Measurements from ENCODE around the gene NRP1. TPM values are rescaled to one million over a fixed set of nuclear protein-coding genes. Genes with fewer than 3 reads are reported as not detected.

The NRP1 gene
- total RNA-seq, 1 experiment from 2014 or later, result 3.0 TPM

DNA sequence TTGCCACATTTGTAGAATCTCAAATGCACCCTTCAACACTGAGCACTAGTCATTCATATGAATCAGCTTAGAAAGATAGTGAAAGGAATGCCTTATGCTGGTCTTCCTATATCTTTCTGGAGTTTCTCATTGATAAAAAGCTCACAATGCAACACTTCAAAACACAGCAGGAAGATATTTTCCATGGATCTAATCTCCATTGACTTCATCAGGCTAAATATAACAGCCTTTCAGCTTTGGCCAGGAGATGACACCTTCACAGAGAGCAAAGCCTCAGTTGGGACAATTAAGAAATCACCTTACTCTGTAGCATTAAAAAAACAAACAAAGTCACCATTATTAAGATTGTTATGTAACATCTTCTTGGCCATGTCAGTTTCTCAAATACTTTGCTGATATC lies 6.7 kb downstream of the NRP1 start (continued):
- no peak for TF ChIP-seq RORB (CRISPR knock-in tag; IDR thresholded peaks at IDR 0.05)
- no peak for TF ChIP-seq ESRRA (CRISPR knock-in tag; IDR thresholded peaks at IDR 0.05; ENCODE audit: borderline replicate concordance)
- TF ChIP-seq GRHL2 (CRISPR knock-in tag; IDR thresholded peaks at IDR 0.05; ENCODE audit: insufficient replicate concordance, severe bottlenecking), result no peak
- TF ChIP-seq, protein P1, sequence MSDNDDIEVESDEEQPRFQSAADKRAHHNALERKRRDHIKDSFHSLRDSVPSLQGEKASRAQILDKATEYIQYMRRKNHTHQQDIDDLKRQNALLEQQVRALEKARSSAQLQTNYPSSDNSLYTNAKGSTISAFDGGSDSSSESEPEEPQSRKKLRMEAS (CRISPR knock-in tag; IDR thresholded peaks at IDR 0.05), result no peak

DNA sequence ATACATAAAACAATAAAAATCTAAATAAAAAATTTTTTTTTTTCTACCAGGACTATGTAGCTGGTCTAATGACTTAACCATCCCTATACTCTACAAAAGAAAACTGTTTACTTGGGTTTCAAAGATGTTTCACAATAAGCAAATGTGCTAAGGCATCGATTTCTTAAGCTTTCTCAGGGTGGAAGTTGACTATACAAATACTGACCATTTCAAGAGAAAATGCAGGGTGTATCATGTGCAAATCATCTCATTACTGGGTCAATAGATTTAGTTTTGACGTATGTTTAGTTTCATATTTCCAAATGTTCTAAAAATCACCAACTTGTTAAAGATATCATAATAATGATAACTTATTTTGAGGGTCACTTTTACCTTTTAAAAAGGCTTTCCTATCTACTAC lies 7.5 kb downstream of the NRP1 start:
- Mint-ChIP-seq H3K36me3 (no peaks in the 10 kb centered on the region), H3K4me1 (peaks cover 17% of the 10 kb centered on the region), H3K9me3 (no peaks in the 10 kb centered on the region), H3K27me3 (ENCODE audit: low read depth) (peaks cover 11% of the 10 kb centered on the region), H3K4me3 (no peak overlapping the region), H3K27ac (no peak overlapping the region)
- ChIA-PET CTCF (interaction anchor here (2.4 kb wide), 1 partner anchor 134 kb away, joined by 15 read pairs; no protein-coding TSS in a partner anchor), POLR2A (no interaction called here)
- no peak for ATAC-seq
- TF ChIP-seq, protein P2, sequence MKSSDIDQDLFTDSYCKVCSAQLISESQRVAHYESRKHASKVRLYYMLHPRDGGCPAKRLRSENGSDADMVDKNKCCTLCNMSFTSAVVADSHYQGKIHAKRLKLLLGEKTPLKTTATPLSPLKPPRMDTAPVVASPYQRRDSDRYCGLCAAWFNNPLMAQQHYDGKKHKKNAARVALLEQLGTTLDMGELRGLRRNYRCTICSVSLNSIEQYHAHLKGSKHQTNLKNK (CRISPR knock-in tag; IDR thresholded peaks at IDR 0.05), result no peak
- TF ChIP-seq, protein P3, sequence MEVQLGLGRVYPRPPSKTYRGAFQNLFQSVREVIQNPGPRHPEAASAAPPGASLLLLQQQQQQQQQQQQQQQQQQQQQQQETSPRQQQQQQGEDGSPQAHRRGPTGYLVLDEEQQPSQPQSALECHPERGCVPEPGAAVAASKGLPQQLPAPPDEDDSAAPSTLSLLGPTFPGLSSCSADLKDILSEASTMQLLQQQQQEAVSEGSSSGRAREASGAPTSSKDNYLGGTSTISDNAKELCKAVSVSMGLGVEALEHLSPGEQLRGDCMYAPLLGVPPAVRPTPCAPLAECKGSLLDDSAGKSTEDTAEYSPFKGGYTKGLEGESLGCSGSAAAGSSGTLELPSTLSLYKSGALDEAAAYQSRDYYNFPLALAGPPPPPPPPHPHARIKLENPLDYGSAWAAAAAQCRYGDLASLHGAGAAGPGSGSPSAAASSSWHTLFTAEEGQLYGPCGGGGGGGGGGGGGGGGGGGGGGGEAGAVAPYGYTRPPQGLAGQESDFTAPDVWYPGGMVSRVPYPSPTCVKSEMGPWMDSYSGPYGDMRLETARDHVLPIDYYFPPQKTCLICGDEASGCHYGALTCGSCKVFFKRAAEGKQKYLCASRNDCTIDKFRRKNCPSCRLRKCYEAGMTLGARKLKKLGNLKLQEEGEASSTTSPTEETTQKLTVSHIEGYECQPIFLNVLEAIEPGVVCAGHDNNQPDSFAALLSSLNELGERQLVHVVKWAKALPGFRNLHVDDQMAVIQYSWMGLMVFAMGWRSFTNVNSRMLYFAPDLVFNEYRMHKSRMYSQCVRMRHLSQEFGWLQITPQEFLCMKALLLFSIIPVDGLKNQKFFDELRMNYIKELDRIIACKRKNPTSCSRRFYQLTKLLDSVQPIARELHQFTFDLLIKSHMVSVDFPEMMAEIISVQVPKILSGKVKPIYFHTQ (CRISPR knock-in tag; IDR thresholded peaks at IDR 0.05), result no peak
- TF ChIP-seq, protein P4, sequence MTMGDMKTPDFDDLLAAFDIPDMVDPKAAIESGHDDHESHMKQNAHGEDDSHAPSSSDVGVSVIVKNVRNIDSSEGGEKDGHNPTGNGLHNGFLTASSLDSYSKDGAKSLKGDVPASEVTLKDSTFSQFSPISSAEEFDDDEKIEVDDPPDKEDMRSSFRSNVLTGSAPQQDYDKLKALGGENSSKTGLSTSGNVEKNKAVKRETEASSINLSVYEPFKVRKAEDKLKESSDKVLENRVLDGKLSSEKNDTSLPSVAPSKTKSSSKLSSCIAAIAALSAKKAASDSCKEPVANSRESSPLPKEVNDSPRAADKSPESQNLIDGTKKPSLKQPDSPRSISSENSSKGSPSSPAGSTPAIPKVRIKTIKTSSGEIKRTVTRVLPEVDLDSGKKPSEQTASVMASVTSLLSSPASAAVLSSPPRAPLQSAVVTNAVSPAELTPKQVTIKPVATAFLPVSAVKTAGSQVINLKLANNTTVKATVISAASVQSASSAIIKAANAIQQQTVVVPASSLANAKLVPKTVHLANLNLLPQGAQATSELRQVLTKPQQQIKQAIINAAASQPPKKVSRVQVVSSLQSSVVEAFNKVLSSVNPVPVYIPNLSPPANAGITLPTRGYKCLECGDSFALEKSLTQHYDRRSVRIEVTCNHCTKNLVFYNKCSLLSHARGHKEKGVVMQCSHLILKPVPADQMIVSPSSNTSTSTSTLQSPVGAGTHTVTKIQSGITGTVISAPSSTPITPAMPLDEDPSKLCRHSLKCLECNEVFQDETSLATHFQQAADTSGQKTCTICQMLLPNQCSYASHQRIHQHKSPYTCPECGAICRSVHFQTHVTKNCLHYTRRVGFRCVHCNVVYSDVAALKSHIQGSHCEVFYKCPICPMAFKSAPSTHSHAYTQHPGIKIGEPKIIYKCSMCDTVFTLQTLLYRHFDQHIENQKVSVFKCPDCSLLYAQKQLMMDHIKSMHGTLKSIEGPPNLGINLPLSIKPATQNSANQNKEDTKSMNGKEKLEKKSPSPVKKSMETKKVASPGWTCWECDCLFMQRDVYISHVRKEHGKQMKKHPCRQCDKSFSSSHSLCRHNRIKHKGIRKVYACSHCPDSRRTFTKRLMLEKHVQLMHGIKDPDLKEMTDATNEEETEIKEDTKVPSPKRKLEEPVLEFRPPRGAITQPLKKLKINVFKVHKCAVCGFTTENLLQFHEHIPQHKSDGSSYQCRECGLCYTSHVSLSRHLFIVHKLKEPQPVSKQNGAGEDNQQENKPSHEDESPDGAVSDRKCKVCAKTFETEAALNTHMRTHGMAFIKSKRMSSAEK (CRISPR knock-in tag; IDR thresholded peaks at IDR 0.05; ENCODE audit: borderline replicate concordance), result no peak
- TF ChIP-seq KAT7 (CRISPR knock-in tag; IDR thresholded peaks at IDR 0.05; ENCODE audit: borderline replicate concordance), result no peak
- TF ChIP-seq RORB (CRISPR knock-in tag; IDR thresholded peaks at IDR 0.05), result no peak
- no peak for TF ChIP-seq TCF7 (CRISPR knock-in tag; IDR thresholded peaks at IDR 0.05; ENCODE audit: low read depth)
- no peak for TF ChIP-seq IRF2 (CRISPR knock-in tag; IDR thresholded peaks at IDR 0.05; ENCODE audit: borderline replicate concordance, low read depth)
- TF ChIP-seq GTF2I (CRISPR knock-in tag; conservative IDR thresholded peaks at IDR 0.05), result no peak
- TF ChIP-seq PRRX2 (CRISPR knock-in tag; IDR thresholded peaks at IDR 0.05), result no peak
- TF ChIP-seq ZNF219 (CRISPR knock-in tag; IDR thresholded peaks at IDR 0.05; ENCODE audit: borderline replicate concordance), result no peak
- TF ChIP-seq SP1 (CRISPR knock-in tag; conservative IDR thresholded peaks at IDR 0.05), result no peak
- no peak for TF ChIP-seq GRHL2 (CRISPR knock-in tag; IDR thresholded peaks at IDR 0.05; ENCODE audit: insufficient replicate concordance, severe bottlenecking)
- no peak for TF ChIP-seq NR2C2 (CRISPR knock-in tag; IDR thresholded peaks at IDR 0.05)
- TF ChIP-seq, protein P5, sequence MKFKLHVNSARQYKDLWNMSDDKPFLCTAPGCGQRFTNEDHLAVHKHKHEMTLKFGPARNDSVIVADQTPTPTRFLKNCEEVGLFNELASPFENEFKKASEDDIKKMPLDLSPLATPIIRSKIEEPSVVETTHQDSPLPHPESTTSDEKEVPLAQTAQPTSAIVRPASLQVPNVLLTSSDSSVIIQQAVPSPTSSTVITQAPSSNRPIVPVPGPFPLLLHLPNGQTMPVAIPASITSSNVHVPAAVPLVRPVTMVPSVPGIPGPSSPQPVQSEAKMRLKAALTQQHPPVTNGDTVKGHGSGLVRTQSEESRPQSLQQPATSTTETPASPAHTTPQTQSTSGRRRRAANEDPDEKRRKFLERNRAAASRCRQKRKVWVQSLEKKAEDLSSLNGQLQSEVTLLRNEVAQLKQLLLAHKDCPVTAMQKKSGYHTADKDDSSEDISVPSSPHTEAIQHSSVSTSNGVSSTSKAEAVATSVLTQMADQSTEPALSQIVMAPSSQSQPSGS (CRISPR knock-in tag; IDR thresholded peaks at IDR 0.05; ENCODE audit: borderline replicate concordance, low read depth), result no peak
- TF ChIP-seq, protein P6, sequence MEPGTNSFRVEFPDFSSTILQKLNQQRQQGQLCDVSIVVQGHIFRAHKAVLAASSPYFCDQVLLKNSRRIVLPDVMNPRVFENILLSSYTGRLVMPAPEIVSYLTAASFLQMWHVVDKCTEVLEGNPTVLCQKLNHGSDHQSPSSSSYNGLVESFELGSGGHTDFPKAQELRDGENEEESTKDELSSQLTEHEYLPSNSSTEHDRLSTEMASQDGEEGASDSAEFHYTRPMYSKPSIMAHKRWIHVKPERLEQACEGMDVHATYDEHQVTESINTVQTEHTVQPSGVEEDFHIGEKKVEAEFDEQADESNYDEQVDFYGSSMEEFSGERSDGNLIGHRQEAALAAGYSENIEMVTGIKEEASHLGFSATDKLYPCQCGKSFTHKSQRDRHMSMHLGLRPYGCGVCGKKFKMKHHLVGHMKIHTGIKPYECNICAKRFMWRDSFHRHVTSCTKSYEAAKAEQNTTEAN (CRISPR knock-in tag; IDR thresholded peaks at IDR 0.05), result no peak
- TF ChIP-seq, protein P7, sequence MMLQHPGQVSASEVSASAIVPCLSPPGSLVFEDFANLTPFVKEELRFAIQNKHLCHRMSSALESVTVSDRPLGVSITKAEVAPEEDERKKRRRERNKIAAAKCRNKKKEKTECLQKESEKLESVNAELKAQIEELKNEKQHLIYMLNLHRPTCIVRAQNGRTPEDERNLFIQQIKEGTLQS (CRISPR knock-in tag; conservative IDR thresholded peaks at IDR 0.05), result no peak
- no peak for TF ChIP-seq ZNF317 (CRISPR knock-in tag; IDR thresholded peaks at IDR 0.05; ENCODE audit: borderline replicate concordance, low read depth)
- no peak for TF ChIP-seq ZNF423 (CRISPR knock-in tag; IDR thresholded peaks at IDR 0.05)
- no peak for DNase-seq (ENCODE audit: low spot score)

Data from WTC11 (cell line).